Fibroblast of the aortic adventitia (primary cell): ENCODE data around the gene MLYCD. TPM values are rescaled to one million over a fixed set of nuclear protein-coding genes. Genes with fewer than 3 reads are reported as not detected.

Experiments
- DNase-seq: peaks from one replicate; pipeline ENCODE4 v3.0.0-alpha.2; 2010; ENCODE audit warnings: low read depth
- H3K4me3 ChIP-seq: 2 replicates; pipeline ENCODE4 v1.5.1; 2011; ENCODE audit warnings: low read depth, mild to moderate bottlenecking, control low read depth, low read length, moderate library complexity
- total RNA-seq: library from RNA; depleted of rRNA; stranded (reverse); fragments of >200 nt; gene quantifications from 2 replicates; pipeline ENCODE4 v1.2.3, GENCODE V29; 2012; ENCODE audit warnings: low replicate concordance
- TF ChIP-seq, protein P1 (sequence below): IDR thresholded peaks from 2 replicates; pipeline ENCODE4 v1.5.1; 2011; ENCODE audit warnings: mild to moderate bottlenecking, low read length, control low read depth, inconsistent platforms; ENCODE audit not compliant: insufficient read depth

The MLYCD gene
- total RNA-seq, 1 donor, result 3.3 TPM

DNA sequence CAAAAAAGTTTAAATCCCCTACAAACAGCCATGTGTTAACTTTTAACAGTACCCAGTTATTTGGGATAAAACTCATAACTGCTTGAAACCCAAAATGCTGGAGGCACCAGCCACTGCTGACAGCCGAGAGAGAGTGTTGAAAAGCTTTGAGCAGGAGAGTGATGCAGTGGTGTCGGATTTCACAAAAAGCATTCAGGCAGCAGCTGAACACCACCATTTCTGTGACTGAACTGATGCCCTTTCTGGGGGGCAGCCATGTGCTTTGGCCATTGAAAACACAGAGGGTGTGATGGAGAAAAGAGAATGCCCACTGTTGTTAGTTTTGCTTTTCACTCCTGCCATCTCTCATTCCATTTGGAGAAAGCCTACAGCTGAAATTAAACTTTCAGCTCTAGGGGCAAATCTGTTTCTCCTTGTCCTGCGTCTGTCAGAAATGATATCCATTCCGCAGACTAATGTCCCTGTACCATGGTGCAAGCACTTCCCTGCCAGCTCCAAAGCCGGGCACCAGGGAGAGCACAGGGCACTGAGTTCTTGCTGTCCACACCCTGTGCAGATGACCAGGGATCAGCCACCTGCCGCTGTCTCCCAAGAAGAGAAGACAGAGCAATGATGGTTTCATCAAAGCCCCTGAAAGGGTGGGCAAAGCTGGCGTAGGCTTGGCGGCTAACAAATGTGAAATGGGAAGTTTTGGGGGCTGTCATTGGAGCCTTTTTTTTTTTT, 16.6 kb upstream of the MLYCD start:
- TF ChIP-seq, protein P1, sequence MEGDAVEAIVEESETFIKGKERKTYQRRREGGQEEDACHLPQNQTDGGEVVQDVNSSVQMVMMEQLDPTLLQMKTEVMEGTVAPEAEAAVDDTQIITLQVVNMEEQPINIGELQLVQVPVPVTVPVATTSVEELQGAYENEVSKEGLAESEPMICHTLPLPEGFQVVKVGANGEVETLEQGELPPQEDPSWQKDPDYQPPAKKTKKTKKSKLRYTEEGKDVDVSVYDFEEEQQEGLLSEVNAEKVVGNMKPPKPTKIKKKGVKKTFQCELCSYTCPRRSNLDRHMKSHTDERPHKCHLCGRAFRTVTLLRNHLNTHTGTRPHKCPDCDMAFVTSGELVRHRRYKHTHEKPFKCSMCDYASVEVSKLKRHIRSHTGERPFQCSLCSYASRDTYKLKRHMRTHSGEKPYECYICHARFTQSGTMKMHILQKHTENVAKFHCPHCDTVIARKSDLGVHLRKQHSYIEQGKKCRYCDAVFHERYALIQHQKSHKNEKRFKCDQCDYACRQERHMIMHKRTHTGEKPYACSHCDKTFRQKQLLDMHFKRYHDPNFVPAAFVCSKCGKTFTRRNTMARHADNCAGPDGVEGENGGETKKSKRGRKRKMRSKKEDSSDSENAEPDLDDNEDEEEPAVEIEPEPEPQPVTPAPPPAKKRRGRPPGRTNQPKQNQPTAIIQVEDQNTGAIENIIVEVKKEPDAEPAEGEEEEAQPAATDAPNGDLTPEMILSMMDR, result no peak
- DNase-seq, result no peak
- no peak overlapping the region for H3K4me3 ChIP-seq

DNA sequence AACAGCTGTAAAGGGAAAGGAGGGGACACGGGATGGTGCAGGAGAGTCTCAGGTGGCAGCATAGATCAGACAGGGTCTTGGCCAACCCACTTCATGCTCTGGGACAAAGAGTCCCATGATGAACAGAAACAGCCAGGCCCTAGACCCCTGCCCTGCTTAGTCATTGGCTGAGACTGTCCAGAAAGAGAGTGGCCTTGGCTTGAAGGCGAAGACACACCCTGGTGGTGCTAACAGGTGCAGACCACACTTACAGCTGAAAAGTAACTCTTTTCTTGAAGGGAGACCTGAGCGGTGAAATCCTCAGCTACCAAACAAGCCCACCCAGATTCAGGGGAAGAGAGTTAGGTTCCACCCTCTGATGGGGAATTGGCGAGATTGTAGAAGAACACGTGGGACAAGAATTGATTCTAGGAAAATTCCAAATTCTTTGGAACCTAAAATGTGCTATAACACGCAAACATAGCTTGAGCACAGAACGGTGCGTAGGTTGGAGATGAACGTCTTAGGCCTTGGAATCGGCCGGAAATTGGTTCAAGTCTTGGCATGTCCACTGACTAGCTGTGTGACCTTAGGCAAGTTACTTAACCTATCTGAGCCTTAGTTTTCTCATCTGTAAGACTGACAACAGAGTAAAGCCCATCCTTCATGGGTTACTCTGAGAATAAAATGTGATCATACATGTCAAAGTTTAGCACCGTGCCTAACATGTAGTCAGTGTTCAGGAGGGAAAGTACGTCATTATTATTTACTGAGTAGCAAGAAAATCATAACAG, 12.5 kb upstream of the MLYCD start:
- DNase-seq, result no peak
- TF ChIP-seq, protein P1, result no peak
- no peak overlapping the region for H3K4me3 ChIP-seq

DNA sequence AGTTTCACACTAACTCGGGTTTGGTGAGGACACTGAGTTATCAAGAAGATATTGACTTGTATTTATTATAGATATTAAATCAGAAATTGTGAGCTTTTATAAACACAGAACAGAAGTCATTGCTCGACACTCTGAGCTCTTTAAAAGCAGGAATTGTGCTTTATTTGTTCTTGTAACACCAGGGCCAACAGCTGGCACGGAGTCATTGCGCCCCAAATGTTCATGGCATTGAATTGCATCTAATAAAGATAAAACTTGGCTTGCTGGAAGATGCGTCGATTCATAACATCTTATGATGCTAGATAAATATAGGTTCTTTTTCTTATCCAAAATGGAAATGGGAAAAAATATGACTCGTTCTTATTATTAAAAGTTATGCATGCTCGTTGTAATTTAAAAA, 11.8 kb upstream of the MLYCD start:
- no peak for DNase-seq
- no peak overlapping the region for H3K4me3 ChIP-seq
- TF ChIP-seq, protein P1, result peak; percentile 4

DNA sequence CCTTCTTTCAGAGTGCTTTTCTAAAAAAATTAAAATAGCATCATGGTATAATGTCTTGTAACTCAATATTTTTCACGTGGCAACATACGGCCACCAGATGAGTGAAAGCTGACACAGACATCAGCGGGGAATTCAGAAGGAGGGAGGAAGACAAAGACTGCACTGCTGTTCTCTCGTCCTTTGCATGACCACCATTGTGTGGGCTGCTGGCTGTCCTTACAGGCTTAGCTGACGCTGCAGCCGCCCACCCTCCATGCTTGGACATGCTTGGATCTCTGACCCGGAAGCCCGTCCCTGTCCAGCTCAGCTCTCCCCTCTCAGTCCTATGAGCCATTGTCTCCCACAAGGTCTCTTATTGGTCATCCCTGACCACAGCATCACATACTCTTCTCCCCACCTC, 11.4 kb upstream of the MLYCD start:
- H3K4me3 ChIP-seq, result no peak overlapping the region
- DNase-seq, result no peak
- TF ChIP-seq, protein P1, result no peak

DNA sequence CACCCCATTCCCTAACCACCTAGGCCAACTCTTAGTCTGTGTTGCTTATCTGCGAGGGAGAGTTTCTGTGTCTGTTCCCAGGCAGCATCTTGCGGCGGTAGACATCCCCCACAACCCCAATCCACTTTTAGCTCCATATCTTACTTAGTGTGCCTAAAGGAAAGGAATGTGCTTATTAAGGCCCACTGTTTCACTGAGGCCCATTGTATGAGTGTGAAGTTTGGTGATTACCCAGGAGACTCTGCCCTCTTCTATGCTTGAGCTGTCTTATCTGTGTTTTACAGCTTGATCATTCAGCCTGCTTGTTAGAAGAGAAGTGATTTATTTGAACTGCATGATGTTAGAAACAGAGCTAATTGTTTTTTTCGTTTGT, 10.3 kb upstream of the MLYCD start:
- no peak for DNase-seq
- TF ChIP-seq, protein P1, result no peak
- H3K4me3 ChIP-seq, result no peak overlapping the region

DNA sequence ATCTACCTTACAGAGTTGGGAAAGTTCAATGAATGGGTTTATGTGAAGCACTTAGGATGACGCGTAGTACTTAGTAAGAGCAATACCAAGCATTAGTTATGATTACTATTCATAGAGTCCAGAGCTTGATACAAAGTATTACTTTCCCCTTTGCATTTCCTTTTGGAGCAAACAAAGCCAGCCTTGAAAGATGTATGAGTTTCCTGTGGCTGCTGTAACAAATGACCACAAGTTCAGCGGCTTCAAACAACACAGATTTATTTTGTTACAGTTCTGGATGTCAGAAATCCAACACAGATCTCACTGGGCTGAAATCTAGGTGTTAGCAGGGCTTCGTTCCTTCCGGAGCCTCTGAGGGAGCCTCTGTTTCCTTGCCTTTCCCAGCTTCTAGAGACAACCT, 8.6 kb upstream of the MLYCD start:
- TF ChIP-seq, protein P1, result no peak
- no peak for DNase-seq
- H3K4me3 ChIP-seq, result no peak overlapping the region

DNA sequence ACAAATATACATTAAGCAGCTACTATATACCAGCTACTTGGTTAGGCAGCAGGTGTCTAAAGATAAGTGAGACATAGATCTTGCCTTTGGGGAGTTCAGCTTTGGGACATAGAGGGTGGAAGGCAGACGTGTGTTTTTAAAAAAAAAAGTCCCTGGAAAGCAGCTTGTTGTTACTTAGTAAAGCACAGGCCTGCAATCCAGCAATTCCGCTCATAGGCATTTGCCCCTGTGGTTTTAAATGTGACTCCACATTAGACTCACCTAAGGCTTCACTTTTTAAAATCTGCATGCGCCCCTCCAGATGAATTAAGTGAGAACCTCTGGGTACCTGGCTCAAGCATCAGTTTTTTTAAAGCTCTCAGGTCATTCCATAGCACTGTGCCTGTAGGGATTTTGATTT, 7.2 kb upstream of the MLYCD start:
- DNase-seq, result no peak
- TF ChIP-seq, protein P1, result no peak
- no peak overlapping the region for H3K4me3 ChIP-seq
